HG03432 (cell line): Measurements from ENCODE around the gene BAZ1A.
"Not testable (repeated sequence)": the region's sequence is repeated elsewhere in the genome, so short reads cannot be mapped to it uniquely, and the experiment has no call there.

ENCODE experiments used
- ATAC-seq: cut with Tn5 transposase; IDR thresholded peaks from one replicate; pipeline ENCODE4 v1.9.1; 2021; ENCODE audit warnings: mild to moderate bottlenecking, moderate library complexity; ENCODE audit not compliant: unreplicated experiment

The BAZ1A gene

GRCh38 chr14:34857689-34858449 lies 17.3 kb downstream of the BAZ1A start:
- no peak for ATAC-seq

- no peak for ATAC-seq
Measured at GRCh38 chr14:34853041-34853440, 22.1 kb downstream of the BAZ1A start.

DNA sequence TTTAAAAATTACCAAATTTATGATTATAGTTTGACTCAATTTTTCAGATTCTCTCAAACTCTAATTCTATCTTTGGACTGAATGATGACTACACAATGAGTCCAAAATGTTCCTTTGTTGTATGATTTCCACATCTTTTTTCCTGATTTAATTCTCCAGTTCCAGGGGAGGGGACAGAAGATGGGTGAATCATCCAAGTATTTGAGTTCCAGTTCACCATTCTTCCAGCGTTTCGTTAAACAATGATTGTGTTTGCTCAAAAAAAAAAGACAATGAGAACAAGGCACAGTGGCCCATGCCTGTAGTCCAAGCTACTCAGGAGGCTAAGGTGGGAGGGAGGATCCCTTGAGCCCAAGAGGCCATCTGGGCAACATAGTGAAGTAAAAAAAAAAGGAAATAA lies 23.8 kb downstream of the BAZ1A start:
- ATAC-seq = no peak

DNA sequence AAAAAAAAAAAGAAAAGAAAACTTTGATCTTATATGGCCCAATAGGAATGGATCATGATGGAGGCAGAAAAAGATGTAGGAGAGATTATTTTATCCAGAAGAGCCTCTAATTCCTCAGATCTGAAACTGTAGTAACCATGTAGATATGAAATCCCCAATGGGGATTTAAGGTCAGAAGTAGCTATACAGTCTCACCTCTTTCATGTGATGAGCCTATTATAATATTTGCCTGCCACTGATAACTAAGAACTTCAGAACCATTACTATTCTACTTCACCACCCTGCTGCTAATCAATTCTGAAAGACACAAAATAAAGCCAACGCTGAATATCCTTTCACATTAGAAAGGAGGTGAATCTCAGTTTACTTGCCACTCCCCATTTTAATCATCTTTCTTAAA lies 29.3 kb downstream of the BAZ1A start:
- ATAC-seq = no peak

- peak; percentile 70 for ATAC-seq
Measured at GRCh38 chr14:34843011-34843554, 32.1 kb downstream of the BAZ1A start.

GRCh38 chr14:34837801-34838322 lies 37.3 kb downstream of the BAZ1A start:
- no peak for ATAC-seq

DNA sequence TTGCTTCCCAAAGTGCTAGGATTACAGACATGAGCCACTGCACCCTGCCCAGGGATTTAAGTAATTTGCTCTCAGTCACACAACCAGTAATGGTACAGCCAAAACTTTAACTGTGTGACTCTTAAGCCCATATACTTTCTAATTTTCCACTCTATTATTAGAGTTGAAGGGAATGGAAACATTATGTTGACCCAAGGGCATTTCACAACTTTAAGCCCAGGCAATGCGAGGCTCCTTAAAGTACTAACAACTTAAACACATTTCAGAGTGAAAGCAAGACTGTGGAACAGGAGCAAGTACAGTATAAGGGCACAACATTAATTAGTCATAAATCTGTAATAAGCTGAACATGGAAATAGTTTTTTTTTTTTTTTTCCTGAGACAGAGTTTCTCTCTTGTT lies 39.8 kb downstream of the BAZ1A start:
- no peak for ATAC-seq

DNA sequence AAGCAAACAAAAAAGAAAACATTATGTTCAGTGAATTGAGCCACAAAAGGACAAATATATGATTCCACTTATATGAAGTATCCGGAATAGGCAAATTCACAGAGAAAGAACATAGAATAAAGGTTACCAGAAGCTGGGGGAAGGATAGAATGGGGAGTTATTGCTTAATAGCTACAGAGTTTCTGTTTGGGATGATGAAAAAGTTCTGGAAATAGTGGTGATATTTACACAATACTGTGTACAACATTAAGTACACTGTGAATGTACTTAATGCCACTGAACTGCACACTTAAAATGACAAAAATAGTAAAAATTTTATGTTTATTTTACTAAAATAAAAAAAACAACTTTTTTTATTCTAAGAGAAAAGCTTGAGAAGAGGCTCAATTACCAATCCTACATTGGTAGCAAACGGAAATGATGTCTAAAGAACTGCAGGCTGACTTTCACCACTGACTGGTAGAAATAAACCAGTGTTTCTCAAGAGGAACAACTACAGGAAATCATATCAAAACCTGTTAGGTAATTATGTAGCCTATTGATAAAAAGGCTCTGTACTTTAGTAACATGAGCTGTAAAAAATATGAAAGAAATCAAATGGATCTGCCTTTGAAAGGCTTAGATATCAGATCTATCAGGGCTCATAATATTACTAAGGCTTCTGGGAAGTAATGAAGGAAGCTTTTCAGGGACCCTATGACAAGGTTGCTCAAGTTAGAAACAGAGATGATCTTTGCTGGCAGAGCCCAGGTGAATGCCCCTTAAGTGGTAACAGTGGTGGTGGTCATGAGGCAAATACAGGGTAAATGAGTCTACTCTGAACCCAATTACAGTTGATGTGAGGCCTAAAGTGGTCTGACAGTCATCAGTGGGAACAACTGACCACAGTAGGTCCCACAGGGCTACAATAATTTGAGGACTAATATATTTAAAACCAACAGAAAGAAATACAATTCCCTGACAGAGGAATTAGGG lies 41.3 kb downstream of the BAZ1A start:
- no peak for ATAC-seq

- ATAC-seq = no peak
Measured at GRCh38 chr14:34826661-34827060, 48.5 kb downstream of the BAZ1A start.

GRCh38 chr14:34824826-34825225 lies 50.3 kb downstream of the BAZ1A start:
- no peak for ATAC-seq

- ATAC-seq = no peak
Measured at GRCh38 chr14:34824256-34824655, 50.9 kb downstream of the BAZ1A start.

GRCh38 chr14:34817768-34818167 lies 57.4 kb downstream of the BAZ1A start:
- no peak for ATAC-seq

DNA sequence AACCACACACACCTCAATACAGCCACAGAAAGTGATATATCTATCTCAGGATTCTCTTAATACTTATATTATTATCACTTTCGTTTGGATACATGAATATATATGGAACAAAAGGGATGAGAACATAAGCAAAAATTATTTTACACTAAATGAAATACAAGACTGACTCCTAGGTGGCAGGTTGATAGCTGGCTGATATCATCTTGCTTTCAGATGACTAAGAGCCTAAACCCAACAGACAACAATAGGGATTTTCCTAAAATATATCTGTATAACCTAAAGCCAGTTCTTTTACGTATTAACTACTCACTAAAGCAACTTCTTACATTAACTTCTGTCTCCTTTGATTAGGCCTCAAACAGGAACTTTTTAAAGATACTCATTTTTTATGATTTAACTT lies 65.1 kb downstream of the BAZ1A start:
- no peak for ATAC-seq

- no peak for ATAC-seq
Measured at GRCh38 chr14:34806257-34806656, 68.9 kb downstream of the BAZ1A start.

DNA sequence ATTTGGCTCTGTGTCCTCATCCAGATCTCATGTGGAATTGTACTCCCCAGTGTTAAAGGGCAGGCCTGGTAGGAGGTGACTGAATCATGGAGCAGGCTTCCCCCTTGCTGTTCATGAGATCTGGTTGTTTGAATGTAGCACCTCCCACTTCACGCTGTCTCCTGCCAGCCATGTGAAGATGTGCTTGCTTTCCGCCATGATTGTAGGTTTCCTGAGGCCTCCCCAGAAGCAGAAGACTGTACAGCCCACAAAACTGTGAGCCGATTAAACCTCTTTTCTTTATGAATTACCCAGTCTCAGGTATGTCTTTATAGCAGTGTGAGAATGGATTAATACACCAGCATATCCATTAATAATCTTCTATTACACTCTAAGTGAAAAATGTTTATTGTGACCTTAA lies 70.2 kb downstream of the BAZ1A start:
- ATAC-seq = no peak

GRCh38 chr14:34798861-34799260 lies 76.3 kb downstream of the BAZ1A start:
- not testable (repeated sequence) for ATAC-seq

DNA sequence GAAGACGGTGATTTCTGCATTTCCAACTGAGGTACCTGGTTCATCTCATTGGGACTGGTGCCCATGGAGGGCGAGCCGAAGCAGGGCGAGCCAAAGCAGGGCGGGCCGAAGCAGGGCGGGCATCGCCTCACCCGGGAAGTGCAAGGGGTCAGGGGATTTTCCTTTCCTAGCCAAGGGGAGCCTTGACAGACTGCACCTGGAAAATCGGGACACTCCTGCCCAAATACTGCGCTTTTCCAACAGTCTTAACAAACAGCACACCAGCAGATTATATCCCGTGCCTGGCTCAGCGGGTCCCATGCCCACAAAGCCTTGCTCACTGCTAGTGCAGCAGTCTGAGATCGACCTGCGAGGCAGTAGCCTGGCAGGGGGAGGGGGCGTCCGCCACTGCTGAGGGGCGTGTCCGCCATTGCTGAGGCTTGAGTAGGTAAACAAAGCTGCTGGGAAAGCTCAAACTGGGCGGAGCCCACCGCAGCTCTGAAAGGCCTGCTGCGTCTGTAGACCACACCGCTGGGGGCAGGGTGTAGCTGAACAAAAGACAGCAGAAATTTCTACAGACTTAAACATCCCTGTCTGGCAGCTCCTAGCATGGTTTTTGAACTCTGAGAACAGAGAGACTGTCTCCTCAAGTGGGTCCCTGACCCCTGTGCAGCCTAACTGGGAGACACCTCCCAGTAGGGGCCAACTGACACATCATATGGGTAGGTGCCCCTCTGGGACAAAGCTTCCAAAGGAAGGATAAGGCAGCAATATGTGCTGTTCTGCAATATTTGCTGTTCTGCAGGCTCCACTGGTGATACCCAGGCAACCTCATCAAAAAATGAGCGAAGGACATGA lies 77.2 kb downstream of the BAZ1A start:
- ATAC-seq = no peak

- ATAC-seq = no peak
Measured at GRCh38 chr14:34796902-34797301, 78.3 kb downstream of the BAZ1A start.

- ATAC-seq = no peak
Measured at GRCh38 chr14:34794941-34795340, 80.2 kb downstream of the BAZ1A start.

GRCh38 chr14:34794217-34794616 lies 80.9 kb downstream of the BAZ1A start:
- no peak for ATAC-seq

DNA sequence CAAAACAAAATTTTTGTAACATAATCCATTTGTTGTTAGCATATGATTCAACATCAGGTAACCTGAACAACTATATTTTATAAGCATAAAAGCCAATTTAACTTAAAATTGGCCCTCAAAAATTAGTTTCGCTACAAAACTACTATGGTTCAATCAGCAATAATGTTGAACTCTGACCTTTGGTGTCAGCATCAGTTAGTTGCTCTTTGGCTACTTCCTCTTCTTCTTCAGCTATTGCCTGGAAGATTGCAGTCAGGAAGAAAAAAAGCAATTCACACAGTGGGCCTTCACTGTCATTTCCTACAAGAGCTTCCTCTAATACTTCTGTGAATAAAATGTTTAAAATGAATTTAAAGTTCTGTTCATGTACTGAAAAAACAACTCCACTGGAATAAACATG lies 82.6 kb downstream of the BAZ1A start:
- ATAC-seq = no peak
